ENCODE results near the gene C12orf60.

Gene C12orf60

GRCh38 chr12:14802721-14803010, 804 bp upstream of the C12orf60 start:
- no peak for DNase-seq
- peaks cover 16% of the 10 kb centered on the region for H3K36me3 Mint-ChIP-seq (ENCODE audit: low read depth)
- no peaks in the 10 kb centered on the region for H3K9me3 Mint-ChIP-seq
- no peaks in the 10 kb centered on the region for H3K4me1 Mint-ChIP-seq
- H3K4me3 Mint-ChIP-seq, result no peak overlapping the region
- TF ChIP-seq CTCF (IDR thresholded peaks at IDR 0.05), result no peak
- H3K27ac Mint-ChIP-seq, result no peak overlapping the region
- H3K27me3 Mint-ChIP-seq (ENCODE audit: low read depth, poor library complexity), result peaks cover 3% of the 10 kb centered on the region

DNA sequence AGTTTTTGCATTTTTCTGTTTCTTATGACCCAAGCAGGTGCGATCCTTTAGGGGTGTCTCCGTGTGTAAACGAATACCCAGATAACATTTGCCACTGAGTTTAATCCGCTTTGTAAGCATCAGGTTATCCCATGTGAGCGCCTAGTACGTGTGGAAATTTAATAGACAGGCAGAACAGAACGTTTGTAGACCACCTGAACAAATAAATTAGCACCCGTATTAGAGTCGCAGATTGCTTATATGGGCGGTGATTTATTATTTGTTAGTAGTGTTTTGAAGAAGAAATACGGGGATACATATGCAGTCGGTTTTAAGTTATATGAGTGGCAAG, 325 bp downstream of the C12orf60 start:
- H3K36me3 Mint-ChIP-seq (ENCODE audit: low read depth), result peaks cover 9% of the 10 kb centered on the region

DNA sequence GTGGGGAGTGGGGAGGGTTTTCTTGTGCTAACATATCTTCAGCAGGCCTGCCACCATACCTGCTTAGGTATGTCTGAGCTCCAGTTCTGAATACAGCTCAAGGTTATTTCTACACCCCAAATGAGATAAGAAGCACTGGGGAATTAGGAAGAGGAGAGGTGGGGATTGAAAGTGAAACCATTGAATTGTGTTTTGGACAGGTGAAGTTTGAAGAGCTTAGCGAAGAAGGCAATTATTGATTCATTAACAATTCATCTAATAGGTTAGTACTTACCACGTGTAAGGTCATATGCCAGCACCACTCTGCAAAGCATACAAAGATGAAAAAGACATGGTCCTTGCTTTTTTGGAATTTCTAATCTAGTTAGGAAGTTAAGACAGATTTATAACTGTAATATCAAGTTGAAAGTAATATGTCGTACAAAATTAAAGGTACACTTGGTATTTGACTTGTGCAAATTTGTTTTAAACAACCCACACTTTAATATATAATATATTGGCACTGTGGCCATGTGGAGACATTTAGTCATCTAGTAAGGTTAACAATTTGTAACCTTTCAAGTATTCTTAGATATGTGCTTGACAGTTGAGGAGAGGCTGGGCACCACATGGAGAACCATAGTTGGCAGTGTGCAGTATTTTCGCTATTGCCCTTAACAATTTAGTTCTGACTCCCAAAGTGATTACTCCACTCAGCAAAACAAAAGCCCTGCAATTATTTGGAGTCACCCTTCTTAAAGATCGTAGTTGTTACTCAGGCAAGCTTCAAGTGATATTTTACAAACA, 6.9 kb downstream of the C12orf60 start:
- H3K36me3 Mint-ChIP-seq (ENCODE audit: low read depth), result no peaks in the 10 kb centered on the region
- H3K27ac Mint-ChIP-seq, result no peak overlapping the region
- no peak overlapping the region for H3K4me3 Mint-ChIP-seq
- no peak for TF ChIP-seq CTCF (IDR thresholded peaks at IDR 0.05)
- no peaks in the 10 kb centered on the region for H3K4me1 Mint-ChIP-seq
- H3K9me3 Mint-ChIP-seq, result no peaks in the 10 kb centered on the region
- no peak for DNase-seq
- peaks cover 9% of the 10 kb centered on the region for H3K27me3 Mint-ChIP-seq (ENCODE audit: low read depth, poor library complexity)

More for the DNA sequence above, 325 bp downstream of the C12orf60 start:
- Mint-ChIP-seq H3K27ac (no peak overlapping the region), H3K4me1 (no peaks in the 10 kb centered on the region), H3K27me3 (ENCODE audit: low read depth, poor library complexity) (peaks cover 3% of the 10 kb centered on the region), H3K4me3 (no peak overlapping the region), H3K9me3 (no peaks in the 10 kb centered on the region)
- no peak for DNase-seq
- no peak for TF ChIP-seq CTCF (IDR thresholded peaks at IDR 0.05)

- Mint-ChIP-seq H3K4me1 (no peaks in the 10 kb centered on the region), H3K4me3 (no peak overlapping the region), H3K9me3 (no peaks in the 10 kb centered on the region), H3K27ac (no peak overlapping the region), H3K36me3 (ENCODE audit: low read depth) (no peaks in the 10 kb centered on the region), H3K27me3 (ENCODE audit: low read depth, poor library complexity) (peaks cover 9% of the 10 kb centered on the region)
- DNase-seq, result no peak
- no peak for TF ChIP-seq CTCF (IDR thresholded peaks at IDR 0.05)
Observed at GRCh38 chr12:14810953-14811483, 7.5 kb downstream of the C12orf60 start.

GRCh38 chr12:14811486-14811885, 8.0 kb downstream of the C12orf60 start:
- no peak for TF ChIP-seq CTCF (IDR thresholded peaks at IDR 0.05)
- no peaks in the 10 kb centered on the region for H3K9me3 Mint-ChIP-seq
- no peak overlapping the region for H3K27ac Mint-ChIP-seq
- peaks cover 9% of the 10 kb centered on the region for H3K27me3 Mint-ChIP-seq (ENCODE audit: low read depth, poor library complexity)
- H3K36me3 Mint-ChIP-seq (ENCODE audit: low read depth), result no peaks in the 10 kb centered on the region
- no peak for DNase-seq
- no peak overlapping the region for H3K4me3 Mint-ChIP-seq
- no peaks in the 10 kb centered on the region for H3K4me1 Mint-ChIP-seq

GRCh38 chr12:14814014-14814413, 10.5 kb downstream of the C12orf60 start, which contains the start of gene SMCO3:
Gene SMCO3 (minus strand): TSS chr12:14814182. CDS start chr12:14806680, 7,502 bp downstream.
- peaks cover 6% of the 10 kb centered on the region for H3K27me3 Mint-ChIP-seq (ENCODE audit: low read depth, poor library complexity)
- no peaks in the 10 kb centered on the region for H3K4me1 Mint-ChIP-seq
- H3K9me3 Mint-ChIP-seq, result peaks cover 5% of the 10 kb centered on the region
- no peak for DNase-seq
- H3K27ac Mint-ChIP-seq, result no peak within 1 kb of the TSS
- no peak for TF ChIP-seq CTCF (IDR thresholded peaks at IDR 0.05)
- no peak within 1 kb of the TSS for H3K4me3 Mint-ChIP-seq
- H3K36me3 Mint-ChIP-seq (ENCODE audit: low read depth), result no peaks in the 10 kb centered on the region
